ENCODE results near the gene TTLL5.

- TF ChIP-seq RAD21 (IDR thresholded peaks at IDR 0.05; ENCODE audit: low read depth) (no peak), TAF1 (IDR thresholded peaks at IDR 0.05; ENCODE audit: low read depth) (no peak), TCF12 (IDR thresholded peaks at IDR 0.05; ENCODE audit: low read depth) (no peak), EP300 (IDR thresholded peaks at IDR 0.05; ENCODE audit: borderline replicate concordance) (no peak), MAX (IDR thresholded peaks at IDR 0.05) (no peak), CEBPB (IDR thresholded peaks at IDR 0.05) (no peak), REST (IDR thresholded peaks at IDR 0.05; ENCODE audit: low read depth) (no peak), TEAD4 (IDR thresholded peaks at IDR 0.05) (no peak), CREB1 (IDR thresholded peaks at IDR 0.05; ENCODE audit: low read depth) (no peak), EGR1 (IDR thresholded peaks at IDR 0.05) (no peak), NFIC (IDR thresholded peaks at IDR 0.05) (no peak)
These were observed 319.8 kb downstream of the TTLL5 start for GRCh38 chr14:75980856-75981255.
